NOMO-1 treated with dmso at 0.1 percent for 144 hours (cell line): ENCODE results near the gene LMOD1.
"Not testable (repeated sequence)": the region's sequence is repeated elsewhere in the genome, so short reads cannot be mapped to it uniquely, and the experiment has no call there.

Experiments used
- DNase-seq: peaks from one replicate; lab custom pipeline; 2025; ENCODE audit not compliant: unreplicated experiment; lab: John Stamatoyannopoulos, UW

Gene LMOD1

GRCh38 chr1:201949491-201949890 lies 3.1 kb upstream of the LMOD1 start:
- DNase-seq, result no peak

GRCh38 chr1:201947697-201948008 lies 1.3 kb upstream of the LMOD1 start:
- DNase-seq, result no peak

GRCh38 chr1:201945863-201946223 lies 505 bp downstream of the LMOD1 start:
- no peak for DNase-seq

- DNase-seq, result no peak
Measured at GRCh38 chr1:201945157-201945556, 1.2 kb downstream of the LMOD1 start.

- DNase-seq, result no peak
Measured at GRCh38 chr1:201944639-201945038, 1.7 kb downstream of the LMOD1 start.

GRCh38 chr1:201944002-201944401 lies 2.3 kb downstream of the LMOD1 start:
- no peak for DNase-seq

GRCh38 chr1:201942129-201942495 lies 4.2 kb downstream of the LMOD1 start:
- no peak for DNase-seq

- DNase-seq, result no peak
Measured at GRCh38 chr1:201941420-201942128, 4.8 kb downstream of the LMOD1 start.

GRCh38 chr1:201940316-201940715 lies 6.0 kb downstream of the LMOD1 start:
- DNase-seq, result not testable (repeated sequence)

- no peak for DNase-seq
Measured at GRCh38 chr1:201939574-201939973, 6.8 kb downstream of the LMOD1 start.

- DNase-seq, result no peak
Measured at GRCh38 chr1:201939148-201939547, 7.2 kb downstream of the LMOD1 start.

GRCh38 chr1:201938440-201939035 lies 7.8 kb downstream of the LMOD1 start:
- DNase-seq, result no peak

GRCh38 chr1:201937624-201938213 lies 8.6 kb downstream of the LMOD1 start:
- DNase-seq, result peak; percentile 2

GRCh38 chr1:201933840-201934430 lies 12.4 kb downstream of the LMOD1 start:
- no peak for DNase-seq

GRCh38 chr1:201930803-201931202 lies 15.5 kb downstream of the LMOD1 start:
- no peak for DNase-seq

GRCh38 chr1:201930137-201930536 lies 16.2 kb downstream of the LMOD1 start:
- no peak for DNase-seq

- DNase-seq, result no peak
Measured at GRCh38 chr1:201928266-201928665, 18.1 kb downstream of the LMOD1 start.

GRCh38 chr1:201925981-201926645 lies 20.2 kb downstream of the LMOD1 start:
- DNase-seq, result no peak

- no peak for DNase-seq
Measured at GRCh38 chr1:201925301-201925567, 21.1 kb downstream of the LMOD1 start.

GRCh38 chr1:201921952-201922558 lies 24.3 kb downstream of the LMOD1 start:
- no peak for DNase-seq

- no peak for DNase-seq
Measured at GRCh38 chr1:201918343-201918742, 28.0 kb downstream of the LMOD1 start.
